ENCODE results near the gene PACSIN3. TPM values are rescaled to one million over a fixed set of nuclear protein-coding genes. Genes with fewer than 3 reads are reported as not detected.

Gene PACSIN3
- total and polyA plus RNA-seq, 2 donors (not counting 1 experiment from before 2014, with no cell fraction given): 10.8 to 19.8 TPM

DNA sequence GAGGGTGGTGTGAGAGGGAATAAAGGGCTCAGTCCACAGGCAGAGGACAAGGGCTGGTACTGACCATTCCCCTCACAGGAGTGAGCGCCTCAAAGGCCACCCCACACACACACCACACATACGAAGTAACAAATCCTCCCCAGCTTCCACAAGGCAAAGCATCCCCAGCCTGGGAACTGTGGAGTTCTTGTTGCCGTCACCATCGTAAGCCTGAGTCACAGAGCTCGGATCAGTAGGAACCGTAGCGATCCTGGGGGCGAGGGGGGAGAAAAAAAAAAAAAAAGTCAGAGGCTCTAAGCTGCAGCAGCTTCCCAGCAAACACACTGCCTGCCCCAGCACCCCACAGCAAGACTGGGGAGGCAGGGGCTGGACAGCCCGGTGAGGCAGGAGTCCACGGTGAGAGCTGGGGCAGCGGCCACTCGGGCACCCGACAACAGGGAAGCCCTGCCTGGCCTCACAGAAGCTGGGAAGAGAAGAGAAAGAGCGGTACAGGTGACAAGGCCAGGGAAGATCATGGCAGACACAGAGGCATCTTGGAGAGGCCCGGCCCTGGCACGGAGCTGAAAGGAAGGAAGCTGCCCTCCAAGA, 20.9 kb downstream of the PACSIN3 start:
- no peak overlapping the region for H3K4me3 ChIP-seq (replicated peaks in 1 of 4; ENCODE audit: control extremely low read depth in 1 of 4, insufficient read depth in 1 of 4, low read depth in 3 of 4, low read length in 4 of 4)
- no peak overlapping the region for H3K27ac ChIP-seq (ENCODE audit: insufficient read depth, low read length)
- no peak overlapping the region for H3K4me2 ChIP-seq (ENCODE audit: extremely low read depth, insufficient read depth, low read length)
- peaks cover 32% of the 10 kb centered on the region for H3K36me3 ChIP-seq (ENCODE audit: control insufficient read depth, insufficient read depth, low read length)
- no peaks in the 10 kb centered on the region for H3K9me3 ChIP-seq (ENCODE audit: control insufficient read depth, insufficient read depth, low read depth, low read length)
- no peaks in the 10 kb centered on the region for H3K4me1 ChIP-seq (ENCODE audit: control insufficient read depth, extremely low read depth, insufficient read depth, low read length)
- H3K9ac ChIP-seq (ENCODE audit: insufficient read depth, low read length): no peak overlapping the region
- H4K20me1 ChIP-seq (ENCODE audit: control insufficient read depth, extremely low read depth, insufficient read depth, low read length): no peaks in the 10 kb centered on the region
- H3K79me2 ChIP-seq (ENCODE audit: control insufficient read depth, insufficient read depth, low read length): peaks cover 4% of the 10 kb centered on the region
- no peak overlapping the region for H2AFZ ChIP-seq (ENCODE audit: low read length)
- no peak for TF ChIP-seq EZH2 (IDR thresholded peaks at IDR 0.05; ENCODE audit: low read length, missing control alignments)
- TF ChIP-seq, protein P1, sequence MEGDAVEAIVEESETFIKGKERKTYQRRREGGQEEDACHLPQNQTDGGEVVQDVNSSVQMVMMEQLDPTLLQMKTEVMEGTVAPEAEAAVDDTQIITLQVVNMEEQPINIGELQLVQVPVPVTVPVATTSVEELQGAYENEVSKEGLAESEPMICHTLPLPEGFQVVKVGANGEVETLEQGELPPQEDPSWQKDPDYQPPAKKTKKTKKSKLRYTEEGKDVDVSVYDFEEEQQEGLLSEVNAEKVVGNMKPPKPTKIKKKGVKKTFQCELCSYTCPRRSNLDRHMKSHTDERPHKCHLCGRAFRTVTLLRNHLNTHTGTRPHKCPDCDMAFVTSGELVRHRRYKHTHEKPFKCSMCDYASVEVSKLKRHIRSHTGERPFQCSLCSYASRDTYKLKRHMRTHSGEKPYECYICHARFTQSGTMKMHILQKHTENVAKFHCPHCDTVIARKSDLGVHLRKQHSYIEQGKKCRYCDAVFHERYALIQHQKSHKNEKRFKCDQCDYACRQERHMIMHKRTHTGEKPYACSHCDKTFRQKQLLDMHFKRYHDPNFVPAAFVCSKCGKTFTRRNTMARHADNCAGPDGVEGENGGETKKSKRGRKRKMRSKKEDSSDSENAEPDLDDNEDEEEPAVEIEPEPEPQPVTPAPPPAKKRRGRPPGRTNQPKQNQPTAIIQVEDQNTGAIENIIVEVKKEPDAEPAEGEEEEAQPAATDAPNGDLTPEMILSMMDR (conservative IDR thresholded peaks at IDR 0.05 in 1 of 2, IDR thresholded peaks at IDR 0.05 in 1 of 2; ENCODE audit: low read depth in 1 of 2, low read length in 2 of 2): no peak
- H3K27me3 ChIP-seq (ENCODE audit: control insufficient read depth, insufficient read depth, low read length): no peaks in the 10 kb centered on the region
- no peak for DNase-seq (ENCODE audit: low read depth in 2 of 2)

DNA sequence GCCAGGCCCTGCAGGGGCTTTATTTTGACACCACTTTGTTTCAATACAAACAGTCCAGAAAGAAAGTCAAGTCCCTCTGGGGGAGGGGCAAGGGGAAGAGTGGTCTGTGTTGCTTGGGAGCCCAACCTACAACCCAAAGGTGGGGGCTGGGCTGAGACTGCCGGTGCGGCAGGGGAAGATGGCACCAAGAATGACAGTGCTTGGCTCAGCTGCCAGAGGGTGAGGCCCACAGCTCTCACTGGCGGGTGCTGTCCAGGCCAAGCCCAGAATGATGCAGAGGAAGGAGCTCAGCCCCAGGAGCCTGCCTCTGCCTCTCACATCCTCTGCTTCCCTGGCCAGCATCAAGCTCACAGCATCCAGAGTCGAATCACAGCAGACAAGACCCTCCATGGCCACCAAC, 21.9 kb downstream of the PACSIN3 start:
- Histone ChIP-seq H3K27me3 (ENCODE audit: control insufficient read depth, insufficient read depth, low read length) (no peaks in the 10 kb centered on the region), H3K27ac (ENCODE audit: insufficient read depth, low read length) (no peak overlapping the region), H3K4me2 (ENCODE audit: extremely low read depth, insufficient read depth, low read length) (no peak overlapping the region), H2AFZ (ENCODE audit: low read length) (no peak overlapping the region), H3K79me2 (ENCODE audit: control insufficient read depth, insufficient read depth, low read length) (peaks cover 1% of the 10 kb centered on the region), H3K36me3 (ENCODE audit: control insufficient read depth, insufficient read depth, low read length) (peaks cover 31% of the 10 kb centered on the region), H3K9ac (ENCODE audit: insufficient read depth, low read length) (no peak overlapping the region), H4K20me1 (ENCODE audit: control insufficient read depth, extremely low read depth, insufficient read depth, low read length) (no peaks in the 10 kb centered on the region), H3K4me3 (replicated peaks in 1 of 4; ENCODE audit: control extremely low read depth in 1 of 4, insufficient read depth in 1 of 4, low read depth in 3 of 4, low read length in 4 of 4) (no peak overlapping the region), H3K9me3 (ENCODE audit: control insufficient read depth, insufficient read depth, low read depth, low read length) (no peaks in the 10 kb centered on the region), H3K4me1 (ENCODE audit: control insufficient read depth, extremely low read depth, insufficient read depth, low read length) (no peaks in the 10 kb centered on the region)
- TF ChIP-seq EZH2 (IDR thresholded peaks at IDR 0.05; ENCODE audit: low read length, missing control alignments): no peak
- TF ChIP-seq, protein P1 (conservative IDR thresholded peaks at IDR 0.05 in 1 of 2, IDR thresholded peaks at IDR 0.05 in 1 of 2; ENCODE audit: low read depth in 1 of 2, low read length in 2 of 2): no peak
- DNase-seq (ENCODE audit: low read depth in 2 of 2): no peak

DNA sequence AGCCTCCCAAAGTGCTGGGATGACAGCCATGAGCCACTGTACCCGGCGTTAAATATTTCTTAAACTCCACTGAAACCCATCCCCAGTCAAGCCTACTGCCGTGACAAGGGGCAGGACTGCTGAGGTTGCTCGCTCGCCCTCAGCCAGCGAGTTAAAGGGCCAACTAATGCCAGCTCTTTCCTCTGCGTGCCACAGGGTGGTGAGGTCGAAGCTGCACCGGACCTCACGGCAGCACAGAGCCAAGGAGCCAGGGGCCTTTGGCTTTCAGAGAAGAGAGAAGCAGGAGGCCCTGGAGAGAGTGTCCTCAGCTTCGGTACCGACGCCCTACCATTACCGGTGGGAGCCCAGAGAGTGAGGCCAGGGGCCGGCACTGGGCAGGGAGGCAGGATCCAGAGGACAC, 22.3 kb downstream of the PACSIN3 start:
- H3K27ac ChIP-seq (ENCODE audit: insufficient read depth, low read length): no peak overlapping the region
- peaks cover 30% of the 10 kb centered on the region for H3K36me3 ChIP-seq (ENCODE audit: control insufficient read depth, insufficient read depth, low read length)
- TF ChIP-seq, protein P1 (conservative IDR thresholded peaks at IDR 0.05 in 1 of 2, IDR thresholded peaks at IDR 0.05 in 1 of 2; ENCODE audit: low read depth in 1 of 2, low read length in 2 of 2): no peak
- no peak for TF ChIP-seq EZH2 (IDR thresholded peaks at IDR 0.05; ENCODE audit: low read length, missing control alignments)
- no peaks in the 10 kb centered on the region for H3K27me3 ChIP-seq (ENCODE audit: control insufficient read depth, insufficient read depth, low read length)
- H3K79me2 ChIP-seq (ENCODE audit: control insufficient read depth, insufficient read depth, low read length): peaks cover 1% of the 10 kb centered on the region
- H3K4me1 ChIP-seq (ENCODE audit: control insufficient read depth, extremely low read depth, insufficient read depth, low read length): no peaks in the 10 kb centered on the region
- no peak overlapping the region for H2AFZ ChIP-seq (ENCODE audit: low read length)
- no peak overlapping the region for H3K9ac ChIP-seq (ENCODE audit: insufficient read depth, low read length)
- no peaks in the 10 kb centered on the region for H4K20me1 ChIP-seq (ENCODE audit: control insufficient read depth, extremely low read depth, insufficient read depth, low read length)
- H3K4me2 ChIP-seq (ENCODE audit: extremely low read depth, insufficient read depth, low read length): no peak overlapping the region
- no peak overlapping the region for H3K4me3 ChIP-seq (replicated peaks in 1 of 4; ENCODE audit: control extremely low read depth in 1 of 4, insufficient read depth in 1 of 4, low read depth in 3 of 4, low read length in 4 of 4)
- DNase-seq (ENCODE audit: low read depth in 2 of 2): no peak
- H3K9me3 ChIP-seq (ENCODE audit: control insufficient read depth, insufficient read depth, low read depth, low read length): no peaks in the 10 kb centered on the region
